ENCODE results near the gene TAPT1.
"Not testable (repeated sequence)": the region's sequence is repeated elsewhere in the genome, so short reads cannot be mapped to it uniquely, and the experiment has no call there.

- not testable (repeated sequence) for TF ChIP-seq NPAS2 (CRISPR knock-in tag; IDR thresholded peaks at IDR 0.05; ENCODE audit: borderline replicate concordance); CTCF (IDR thresholded peaks at IDR 0.05); PHF8 (IDR thresholded peaks at IDR 0.05; ENCODE audit: borderline replicate concordance, low read depth)
Measured at GRCh38 chr4:16194798-16195197, 31.5 kb downstream of the TAPT1 start.

All from A549 (cell line).